Gastrocnemius medialis (tissue), 4 donors: ENCODE data around the gene DMXL1. TPM values are rescaled to one million over a fixed set of nuclear protein-coding genes. Genes with fewer than 3 reads are reported as not detected.

ENCODE experiments used
- ATAC-seq, 2 donors: fragments of 150-250 bp; one replicate each; pipeline ENCODE4 v1.9.1; 2016
- DNase-seq, 2 donors: peaks; one replicate each; pipeline ENCODE4 v3.0.0-alpha.2; 2019
- H3K27ac ChIP-seq, 4 donors: fragments of 200-600 bp; sonication (generic); 1 replicate in 1 of 4; 2 replicates in 3 of 4; pipeline ENCODE4 v1.5.1; 2016 to 2018; ENCODE audit warnings: mild to moderate bottlenecking in 2 of 4, moderate library complexity in 1 of 4
- H3K27me3 ChIP-seq, 3 donors: fragments of 200-600 bp; sonication (generic) in 2 of 3; 1 replicate in 1 of 3; 2 replicates in 2 of 3; pipeline versions ENCODE4 v1.5.1 to v1.6.0; 2016 to 2019; ENCODE audit warnings: mild to moderate bottlenecking in 1 of 3, moderate library complexity in 1 of 3
- H3K36me3 ChIP-seq, 2 donors: fragments of 200-600 bp; sonication (generic) in 1 of 2; one replicate each; pipeline ENCODE4 v1.5.1; 2017 to 2018
- H3K4me1 ChIP-seq, 2 donors: fragments of 200-600 bp; sonication (generic) in 1 of 2; one replicate each; pipeline ENCODE4 v1.5.1; 2016 to 2017; ENCODE audit warnings: mild to moderate bottlenecking in 2 of 2
- H3K4me3 ChIP-seq, 4 donors: fragments of 200-600 bp; sonication (generic) in 3 of 4; 1 replicate in 1 of 4; 2 replicates in 3 of 4; pipeline ENCODE4 v1.5.1; 2016 to 2019; ENCODE audit warnings: mild to moderate bottlenecking in 2 of 4
- H3K9me3 ChIP-seq, 3 donors: fragments of 200-600 bp; sonication (generic) in 2 of 3; 1 replicate in 1 of 3; 2 replicates in 2 of 3; pipeline ENCODE4 v1.5.1; 2016 to 2019
- CTCF ChIP-seq, 5 experiments: fragments of 450-650 bp in 3 of 5; fragments of 200-600 bp in 2 of 5; sonication (generic) in 2 of 5; IDR thresholded peaks in 4 of 5; conservative IDR thresholded peaks in 1 of 5; 1 replicate in 4 of 5; 2 replicates in 1 of 5; pipeline ENCODE4 v1.5.1; 2016 to 2019; ENCODE audit warnings: antibody characterized with exemption in 5 of 5, mild to moderate bottlenecking in 3 of 5, moderate library complexity in 3 of 5
- POLR2A ChIP-seq, 2 donors: fragments of 450-650 bp; IDR thresholded peaks; one replicate each; pipeline ENCODE4 v1.6.1; 2017; ENCODE audit warnings: antibody characterized with exemption in 2 of 2, mild to moderate bottlenecking in 2 of 2, moderate library complexity in 2 of 2
- in situ Hi-C, 4 donors: fragments of 200-750 bp; cut with MboI; loops; one replicate each; pipeline versions ENCODE4 v1.15.0 to v1.8.0; 2017; ENCODE audit warnings: low sequenced_read_pairs in 4 of 4
- intact Hi-C: fragments of 100-400 bp; cut with DNase I; formaldehyde crosslinking; loops from one replicate; pipeline ENCODE4 v1.15.1; 2023; ENCODE audit warnings: low total_unique reads
- total RNA-seq, 4 donors: library from RNA; depleted of rRNA; stranded (reverse); fragments of >200 nt; gene quantifications; one replicate each; pipeline versions ENCODE4 v1.1.0 to v1.2.3, GENCODE V29; 2016

DMXL1 gene
- total RNA-seq, 4 donors from 2014 or later = 17.8 to 31.1 (median 24.3) TPM

GRCh38 chr5:119220576-119221197 is 149.8 kb downstream of the DMXL1 start:
- in situ Hi-C loops = loop anchor here in 1 of 4 donors (25.0 kb wide), 1 partner anchor 233 kb away; the partner anchor contains the start of gene DTWD2
- no peak for DNase-seq

GRCh38 chr5:119221330-119221729 is 150.4 kb downstream of the DMXL1 start:
- TF ChIP-seq CTCF (IDR thresholded peaks at IDR 0.05 in 4 of 5, conservative IDR thresholded peaks at IDR 0.05 in 1 of 5) (no peak), POLR2A (IDR thresholded peaks at IDR 0.05) (no peak)
- Histone ChIP-seq H3K36me3 (peaks cover 0 to 21% of the 10 kb centered on the region in 2 donors), H3K27ac (no peak overlapping the region), H3K4me3 (no peak overlapping the region), H3K9me3 (no peaks in the 10 kb centered on the region), H3K27me3 (no peaks in the 10 kb centered on the region), H3K4me1 (no peaks in the 10 kb centered on the region)
- ATAC-seq (no peak), DNase-seq (no peak)
- intact Hi-C loops = no loop called here
- in situ Hi-C loops = loop anchor here in 1 of 4 donors (25.0 kb wide), 1 partner anchor 234 kb away; the partner anchor contains the start of gene DTWD2

More at GRCh38 chr5:119220576-119221197, 149.8 kb downstream of the DMXL1 start:
- no peaks in the 10 kb centered on the region for H3K9me3 ChIP-seq
- TF ChIP-seq CTCF (IDR thresholded peaks at IDR 0.05 in 4 of 5, conservative IDR thresholded peaks at IDR 0.05 in 1 of 5) (no peak), POLR2A (IDR thresholded peaks at IDR 0.05) (no peak)
- no peak overlapping the region for H3K4me3 ChIP-seq
- H3K27ac ChIP-seq = no peak overlapping the region
- intact Hi-C loops = no loop called here
- H3K27me3 ChIP-seq = no peaks in the 10 kb centered on the region
- ATAC-seq = no peak
- no peaks in the 10 kb centered on the region for H3K4me1 ChIP-seq
- peaks cover 0 to 21% of the 10 kb centered on the region in 2 donors for H3K36me3 ChIP-seq

- ATAC-seq = no peak
- Histone ChIP-seq H3K4me3 (no peak overlapping the region), H3K27ac (no peak overlapping the region), H3K36me3 (peaks cover 0 to 16% of the 10 kb centered on the region in 2 donors), H3K9me3 (no peaks in the 10 kb centered on the region), H3K27me3 (no peaks in the 10 kb centered on the region), H3K4me1 (no peaks in the 10 kb centered on the region)
- in situ Hi-C loops = no loop called here
- intact Hi-C loops = no loop called here
- no peak for DNase-seq
- TF ChIP-seq CTCF (IDR thresholded peaks at IDR 0.05 in 4 of 5, conservative IDR thresholded peaks at IDR 0.05 in 1 of 5) (no peak), POLR2A (IDR thresholded peaks at IDR 0.05) (no peak)
Measured at GRCh38 chr5:119229950-119230349, 159.1 kb downstream of the DMXL1 start.

- TF ChIP-seq POLR2A (IDR thresholded peaks at IDR 0.05) = no peak
- no peak for TF ChIP-seq CTCF (IDR thresholded peaks at IDR 0.05 in 4 of 5, conservative IDR thresholded peaks at IDR 0.05 in 1 of 5)
- Histone ChIP-seq H3K36me3 (peaks cover 0 to 8% of the 10 kb centered on the region in 2 donors), H3K4me1 (no peaks in the 10 kb centered on the region), H3K4me3 (no peak overlapping the region), H3K9me3 (no peaks in the 10 kb centered on the region), H3K27ac (no peak overlapping the region), H3K27me3 (no peaks in the 10 kb centered on the region)
- in situ Hi-C loops (no loop called here), intact Hi-C loops (no loop called here)
- ATAC-seq (no peak), DNase-seq (no peak)
Measured at GRCh38 chr5:119238265-119239118, 167.6 kb downstream of the DMXL1 start.
